Activated CD4-positive, alpha-beta T cell treated with anti-CD3 and anti-CD28 coated beads for 36 hours (primary cell): ENCODE data around the gene BCAR1. TPM values are rescaled to one million over a fixed set of nuclear protein-coding genes. Genes with fewer than 3 reads are reported as not detected.

Experiments
- ATAC-seq: fragments of 200-7000 bp; cut with Tn5 transposase; one replicate; pipeline ENCODE4 v1.10.0; 2021; ENCODE audit warnings: mild to moderate bottlenecking, moderate library complexity
- CTCF ChIA-PET: fragments of 350-600 bp; sonication (Branson Sonifier 250); formaldehyde crosslinking; loops from one replicate; lab custom pipeline; 2021; ENCODE audit warnings: antibody characterized with exemption; lab: Charles Lee
- POLR2A ChIA-PET: fragments of 350-600 bp; sonication (Branson Sonifier 250); formaldehyde crosslinking; loops from one replicate; lab custom pipeline; 2021; ENCODE audit warnings: antibody characterized with exemption, inconsistent platforms; lab: Charles Lee
- DNase-seq: peaks from one replicate; pipeline ENCODE4 v3.0.0-alpha.2; 2020
- H3K27ac Mint-ChIP-seq: one replicate; pipeline ENCODE4 v1.8.0; 2021; ENCODE audit warnings: mixed read lengths
- H3K27me3 Mint-ChIP-seq: one replicate; pipeline ENCODE4 v1.8.0; 2021; ENCODE audit warnings: mixed read lengths
- H3K36me3 Mint-ChIP-seq: one replicate; pipeline ENCODE4 v1.8.0; 2021; ENCODE audit warnings: low read depth, mixed read lengths
- H3K4me1 Mint-ChIP-seq: one replicate; pipeline ENCODE4 v1.8.0; 2021; ENCODE audit warnings: mixed read lengths
- H3K4me3 Mint-ChIP-seq: one replicate; pipeline ENCODE4 v1.8.0; 2021; ENCODE audit warnings: mild to moderate bottlenecking, moderate library complexity, mixed read lengths
- H3K9me3 Mint-ChIP-seq: one replicate; pipeline ENCODE4 v1.8.0; 2021; ENCODE audit warnings: low read depth, mixed read lengths
- intact Hi-C, 2 experiments: fragments of 100-400 bp; cut with DNase I in 1 of 2; cut with micrococcal nuclease in 1 of 2; formaldehyde crosslinking; loops; one replicate each; pipeline versions ENCODE4 v1.14.2 to v1.15.1; 2022 to 2024; cut with DNase I, micrococcal nuclease
- total RNA-seq, 2 experiments: library from RNA; stranded (reverse); gene quantifications; one replicate each; pipeline ENCODE4 v1.2.3, GENCODE V29; 2021

The BCAR1 gene
- total RNA-seq, 2 experiments from 2014 or later: 0.98 to 1.7 TPM

DNA sequence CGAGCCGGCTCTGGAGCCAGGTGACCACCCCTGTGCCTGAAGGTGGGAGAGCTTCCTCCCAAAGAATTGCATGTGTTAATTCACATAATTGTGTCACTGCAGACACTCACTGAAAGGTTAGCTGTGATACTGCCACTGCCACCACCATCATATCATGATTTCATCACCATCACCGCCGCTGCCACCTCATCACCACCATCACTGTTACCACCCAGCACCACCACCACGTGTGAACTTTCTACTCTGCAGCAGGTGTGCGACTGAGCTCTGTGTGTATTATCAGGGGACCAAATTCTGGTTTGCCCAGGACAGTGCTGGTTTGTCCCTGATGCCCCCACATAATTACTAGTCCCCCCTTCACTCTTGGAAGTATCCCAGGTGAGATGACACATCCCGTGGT is 15.2 kb downstream of the BCAR1 start:
- Mint-ChIP-seq H3K4me1 (peaks cover 2% of the 10 kb centered on the region), H3K27me3 (no peaks in the 10 kb centered on the region), H3K9me3 (no peaks in the 10 kb centered on the region), H3K27ac (no peak overlapping the region), H3K36me3 (no peaks in the 10 kb centered on the region), H3K4me3 (no peak overlapping the region)
- ATAC-seq (peak; percentile 65), DNase-seq (peak; percentile 63)
- POLR2A ChIA-PET: no interaction called here
- intact Hi-C loops: loop anchor here in 1 of 2 experiments (10.0 kb wide), 1 partner anchor 529 kb away; no protein-coding TSS in a partner anchor
- CTCF ChIA-PET: interaction anchor here (0.7 to 6.8 kb wide), 4 partner anchors 37 to 150 kb away, joined by 3 to 90 read pairs (median 20); no protein-coding TSS in a partner anchor

DNA sequence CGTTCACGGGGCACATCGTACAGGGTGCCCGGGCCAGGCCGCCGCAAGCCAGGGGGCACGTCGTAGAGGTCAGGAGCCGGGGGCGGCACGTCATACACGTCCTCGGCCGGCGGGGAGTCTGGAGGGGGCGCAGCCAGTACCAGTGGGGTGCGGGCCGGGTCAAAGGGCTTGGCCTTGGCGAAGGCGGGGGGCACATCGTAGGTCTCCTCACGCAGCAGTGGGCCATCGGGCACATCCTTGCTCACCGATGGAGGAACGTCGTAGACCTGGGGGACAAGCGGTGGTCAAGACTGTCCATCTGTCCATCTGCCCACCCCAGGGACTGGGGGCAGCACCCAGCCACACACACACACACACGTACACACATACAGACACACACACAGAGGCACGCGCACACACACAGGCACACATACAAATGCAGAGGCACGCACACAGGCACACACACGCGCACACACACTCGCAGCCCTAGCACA is 15.7 kb downstream of the BCAR1 start:
- no peaks in the 10 kb centered on the region for H3K36me3 Mint-ChIP-seq
- ChIA-PET POLR2A (no interaction called here), CTCF (interaction anchor here (1.1 to 6.8 kb wide), 3 partner anchors 38 to 158 kb away, joined by 8 to 90 read pairs (median 34); no protein-coding TSS in a partner anchor)
- no peaks in the 10 kb centered on the region for H3K9me3 Mint-ChIP-seq
- intact Hi-C loops: loop anchor here in 1 of 2 experiments (10.0 kb wide), 1 partner anchor 529 kb away; no protein-coding TSS in a partner anchor
- no peak overlapping the region for H3K27ac Mint-ChIP-seq
- H3K4me3 Mint-ChIP-seq: no peak overlapping the region
- ATAC-seq (no peak), DNase-seq (no peak)
- H3K4me1 Mint-ChIP-seq: peaks cover 2% of the 10 kb centered on the region
- no peaks in the 10 kb centered on the region for H3K27me3 Mint-ChIP-seq

DNA sequence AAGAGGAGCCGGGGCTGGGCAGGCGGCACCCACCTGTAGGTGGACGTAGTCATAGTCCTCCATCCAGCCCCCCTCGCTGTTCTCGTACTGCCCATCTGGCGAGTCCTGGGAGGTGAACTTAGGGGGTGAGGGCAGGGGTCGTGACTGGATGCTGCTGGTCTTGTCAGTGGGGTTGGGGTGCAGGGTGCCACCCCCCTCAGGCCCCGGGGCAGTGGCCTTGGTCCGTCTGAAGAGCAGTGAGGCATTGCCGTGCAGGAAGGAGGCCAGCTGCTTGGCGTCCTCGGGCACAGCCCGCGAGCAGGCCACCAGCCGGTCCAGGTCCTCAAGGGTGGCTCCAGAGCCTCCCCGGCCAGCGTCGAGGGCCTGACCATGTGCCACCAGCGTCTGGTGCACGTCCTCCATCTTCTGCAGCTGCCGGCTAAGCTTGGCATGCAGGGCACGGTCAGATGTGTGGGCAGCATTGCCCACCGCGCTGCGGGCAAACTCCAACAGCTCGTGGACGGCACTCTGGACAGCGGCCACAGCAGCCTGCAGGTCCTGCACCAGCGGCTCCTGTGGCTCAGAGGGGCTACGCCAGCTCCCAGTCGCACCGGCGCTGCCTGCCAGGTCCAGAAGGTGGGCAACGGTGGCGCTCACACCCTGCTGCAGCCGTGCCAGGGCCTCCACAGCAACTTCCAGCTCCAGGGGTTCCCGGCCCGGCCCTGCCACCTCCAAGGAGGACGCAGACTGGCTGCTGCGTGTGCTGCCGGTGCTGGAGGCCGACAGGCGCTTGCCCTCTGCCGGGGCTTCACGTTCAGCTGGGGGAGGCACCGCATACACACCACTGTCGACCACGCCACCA is 16.3 kb downstream of the BCAR1 start:
- Mint-ChIP-seq H3K4me1 (peaks cover 2% of the 10 kb centered on the region), H3K27ac (no peak overlapping the region), H3K36me3 (no peaks in the 10 kb centered on the region), H3K9me3 (no peaks in the 10 kb centered on the region), H3K27me3 (no peaks in the 10 kb centered on the region), H3K4me3 (no peak overlapping the region)
- DNase-seq (no peak), ATAC-seq (no peak)
- CTCF ChIA-PET: interaction anchor here (0.6 to 6.8 kb wide), 13 partner anchors 15 to 397 kb away, joined by 3 to 90 read pairs (median 5); no protein-coding TSS in a partner anchor
- POLR2A ChIA-PET: no interaction called here
- intact Hi-C loops: loop anchor here (1.0 to 10.0 kb wide), 6 partner anchors 38 to 530 kb away; partner anchors contain the start of gene TMEM170A (in 1 of the 2)

DNA sequence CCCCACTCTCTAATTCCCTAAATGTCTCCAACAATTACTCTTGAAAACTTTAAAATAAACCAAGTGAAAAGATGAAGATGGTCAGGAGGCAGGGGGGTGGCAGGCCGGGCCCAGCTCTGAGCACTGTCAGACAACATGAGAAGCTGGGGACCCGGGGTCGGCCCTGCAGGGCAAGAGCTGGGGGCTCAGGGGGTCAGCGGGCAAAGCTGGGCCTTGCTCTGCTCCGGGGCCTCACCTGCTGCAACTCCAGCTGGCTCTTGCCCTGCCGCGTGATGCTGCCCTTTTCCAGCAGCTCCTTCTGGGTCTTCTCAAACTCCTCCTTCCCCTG is 17.8 kb downstream of the BCAR1 start:
- DNase-seq: no peak
- H3K4me3 Mint-ChIP-seq: no peak overlapping the region
- intact Hi-C loops: loop anchor here (1.0 to 10.0 kb wide), 6 partner anchors 36 to 531 kb away; no protein-coding TSS in a partner anchor
- H3K27me3 Mint-ChIP-seq: no peaks in the 10 kb centered on the region
- no peaks in the 10 kb centered on the region for H3K9me3 Mint-ChIP-seq
- ATAC-seq: no peak
- no peak overlapping the region for H3K27ac Mint-ChIP-seq
- CTCF ChIA-PET: interaction anchor here (0.6 to 6.8 kb wide), 39 partner anchors 13 to 1373 kb away, joined by 3 to 90 read pairs (median 4); no protein-coding TSS in a partner anchor
- POLR2A ChIA-PET: interaction anchor here (0.7 kb wide), 1 partner anchor 169 kb away, joined by 3 read pairs; no protein-coding TSS in a partner anchor
- peaks cover 2% of the 10 kb centered on the region for H3K4me1 Mint-ChIP-seq
- H3K36me3 Mint-ChIP-seq: no peaks in the 10 kb centered on the region

DNA sequence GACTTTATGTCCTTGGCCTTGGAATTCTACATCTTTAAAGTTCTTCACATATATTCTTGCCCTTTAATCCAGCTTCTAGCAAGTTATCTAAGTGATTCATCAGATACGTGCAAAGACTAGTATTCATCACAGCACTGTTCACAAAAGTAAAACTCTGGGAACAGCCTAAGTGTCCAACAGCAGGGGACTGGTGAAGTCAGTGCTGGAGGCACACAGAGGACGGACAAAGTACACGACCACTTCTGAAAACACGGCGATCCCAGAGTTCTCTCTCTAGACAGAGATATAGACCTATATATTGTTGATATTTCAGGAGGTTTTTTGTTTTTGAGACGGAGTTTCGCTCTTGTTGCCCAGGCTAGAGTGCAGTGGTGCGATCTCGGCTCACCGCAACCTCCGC is 19.9 kb downstream of the BCAR1 start:
- no peaks in the 10 kb centered on the region for H3K9me3 Mint-ChIP-seq
- H3K27me3 Mint-ChIP-seq: peaks cover 3% of the 10 kb centered on the region
- no peaks in the 10 kb centered on the region for H3K36me3 Mint-ChIP-seq
- intact Hi-C loops: loop anchor here (5.0 to 10.0 kb wide), 4 partner anchors 34 to 533 kb away; no protein-coding TSS in a partner anchor
- ATAC-seq (no peak), DNase-seq (no peak)
- no peak overlapping the region for H3K4me3 Mint-ChIP-seq
- H3K27ac Mint-ChIP-seq: no peak overlapping the region
- peaks cover 2% of the 10 kb centered on the region for H3K4me1 Mint-ChIP-seq
- POLR2A ChIA-PET: no interaction called here
- CTCF ChIA-PET: interaction anchor here (6.8 kb wide), 1 partner anchor 154 kb away, joined by 90 read pairs; no protein-coding TSS in a partner anchor

DNA sequence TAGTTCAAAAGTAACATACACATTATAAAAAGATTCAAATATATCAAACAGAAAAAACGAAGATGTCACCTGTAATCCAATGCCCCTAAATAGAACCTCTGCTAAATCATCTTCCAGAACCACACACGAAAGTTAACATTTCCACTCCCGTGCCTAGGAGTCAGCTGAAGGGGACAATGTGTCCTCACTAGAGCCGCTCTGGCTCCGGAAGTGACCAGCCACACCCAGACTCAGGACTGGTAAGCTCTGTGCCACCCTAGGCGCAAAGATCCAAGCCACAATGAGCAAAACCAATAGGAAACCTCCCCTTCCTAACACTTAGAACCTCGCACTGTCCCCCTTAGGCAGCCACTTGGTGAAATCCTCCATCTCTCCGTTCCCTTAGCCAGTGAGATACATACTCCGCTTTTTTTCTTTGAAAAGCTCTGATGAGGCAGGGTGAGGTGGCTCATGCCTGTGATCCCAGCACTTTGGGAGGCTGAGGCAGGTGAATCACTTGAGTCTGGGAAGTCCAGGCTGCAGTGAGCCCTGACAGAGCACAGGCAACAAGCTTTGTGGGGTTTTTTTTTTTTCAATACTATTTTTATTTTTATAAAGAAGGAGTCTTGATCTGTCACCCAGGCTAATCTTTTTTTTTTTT is 20.8 kb downstream of the BCAR1 start:
- no peaks in the 10 kb centered on the region for H3K36me3 Mint-ChIP-seq
- H3K27me3 Mint-ChIP-seq: peaks cover 3% of the 10 kb centered on the region
- ChIA-PET POLR2A (no interaction called here), CTCF (interaction anchor here (0.6 to 6.8 kb wide), 2 partner anchors 155 to 277 kb away, joined by 3 to 90 read pairs; no protein-coding TSS in a partner anchor)
- no peak overlapping the region for H3K4me3 Mint-ChIP-seq
- DNase-seq (no peak), ATAC-seq (no peak)
- H3K9me3 Mint-ChIP-seq: no peaks in the 10 kb centered on the region
- intact Hi-C loops: loop anchor here (1.0 to 10.0 kb wide), 5 partner anchors 21 to 534 kb away; no protein-coding TSS in a partner anchor
- H3K4me1 Mint-ChIP-seq: peaks cover 2% of the 10 kb centered on the region
- H3K27ac Mint-ChIP-seq: no peak overlapping the region

DNA sequence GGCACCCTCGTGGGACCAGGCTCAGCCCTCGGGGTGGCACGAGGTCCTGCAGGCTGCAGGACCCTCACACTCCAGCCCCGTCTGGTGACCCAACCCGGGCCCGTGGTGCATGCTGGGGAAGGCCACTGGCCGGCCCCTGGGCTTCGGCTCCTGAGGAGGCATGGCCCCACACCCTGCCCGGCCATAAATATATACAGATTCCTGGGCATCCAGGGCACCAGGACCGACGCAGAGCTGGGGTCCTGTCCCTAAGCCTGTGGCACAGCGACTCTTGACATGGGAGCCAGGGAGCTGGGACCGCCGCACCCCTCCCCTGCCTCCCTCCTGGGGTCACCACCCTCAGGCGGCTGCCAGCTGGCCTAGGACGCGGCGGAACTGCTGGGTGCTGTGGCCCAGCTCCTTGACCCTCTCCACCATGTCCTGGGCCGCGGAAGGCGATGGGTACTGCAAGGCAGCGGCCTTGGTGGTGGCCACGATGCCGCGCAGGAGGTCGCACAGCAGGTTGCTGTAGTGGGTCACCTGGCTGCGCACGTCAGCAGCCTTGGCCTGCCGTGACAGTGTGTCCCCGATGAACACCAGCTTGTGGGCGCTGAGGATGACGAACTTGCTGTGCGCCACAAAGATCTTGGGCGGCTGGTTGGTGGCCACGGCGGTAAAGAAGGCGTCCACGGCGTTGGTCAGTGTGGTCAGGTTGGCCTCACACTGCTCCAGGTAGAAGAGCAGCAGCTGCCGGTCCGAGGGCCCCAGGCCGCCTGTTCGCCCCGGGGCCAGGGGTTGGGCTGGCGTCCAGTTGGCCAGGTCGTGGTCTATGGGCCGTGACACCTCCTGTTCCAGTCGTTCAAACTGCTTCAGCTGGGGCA is 22.0 kb downstream of the BCAR1 start:
- H3K9me3 Mint-ChIP-seq: no peaks in the 10 kb centered on the region
- no peaks in the 10 kb centered on the region for H3K36me3 Mint-ChIP-seq
- intact Hi-C loops: loop anchor here (1.0 to 10.0 kb wide), 5 partner anchors 20 to 535 kb away; no protein-coding TSS in a partner anchor
- POLR2A ChIA-PET: interaction anchor here (0.5 to 0.6 kb wide), 2 partner anchors 211 to 218 kb away, joined by 3 read pairs; no protein-coding TSS in a partner anchor
- ATAC-seq (no peak), DNase-seq (no peak)
- CTCF ChIA-PET: interaction anchor here (0.6 to 1.0 kb wide), 3 partner anchors 64 to 158 kb away, joined by 3 to 4 read pairs (median 3); no protein-coding TSS in a partner anchor
- no peak overlapping the region for H3K4me3 Mint-ChIP-seq
- peaks cover 3% of the 10 kb centered on the region for H3K27me3 Mint-ChIP-seq
- no peak overlapping the region for H3K27ac Mint-ChIP-seq
- peaks cover 2% of the 10 kb centered on the region for H3K4me1 Mint-ChIP-seq

DNA sequence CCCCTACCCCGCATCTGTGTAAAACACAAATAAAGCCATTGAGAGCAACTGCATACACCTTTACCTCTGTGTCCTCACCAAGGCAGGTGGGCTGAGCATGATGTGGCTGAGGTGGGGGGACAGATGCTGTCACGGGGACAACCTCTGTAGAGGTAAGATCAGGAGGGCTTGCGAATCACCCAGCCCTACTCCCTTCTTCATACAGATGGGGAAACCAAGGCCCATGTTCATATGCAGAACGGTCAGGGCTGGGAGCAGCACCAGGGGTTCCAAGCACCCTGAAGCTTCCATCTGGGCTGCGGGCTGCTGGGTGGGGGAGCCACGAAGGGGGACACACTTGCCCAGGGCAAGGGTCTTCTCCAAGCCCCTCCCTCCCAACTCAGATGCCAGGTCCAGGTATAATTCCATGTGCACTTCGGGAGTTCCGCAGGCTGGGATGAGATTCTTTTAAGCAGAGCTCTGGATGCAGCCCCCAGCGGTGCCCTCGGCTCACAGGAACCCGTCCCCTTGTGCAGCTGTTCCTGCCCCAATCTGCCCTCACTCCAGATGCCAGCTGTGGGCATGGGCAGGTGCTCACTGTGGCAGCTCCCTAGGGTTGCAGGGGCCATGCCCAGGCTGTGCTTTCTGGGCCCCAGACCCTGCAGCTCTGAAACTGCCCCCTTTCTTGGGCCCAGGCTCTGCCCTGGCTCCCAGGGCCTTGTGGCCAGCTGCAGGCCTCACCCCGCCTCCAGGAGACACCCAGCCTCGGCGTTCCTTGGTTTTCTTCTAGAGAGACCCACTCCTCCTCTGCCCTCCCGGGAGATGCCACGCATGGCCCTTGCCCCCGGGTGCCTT is 23.1 kb downstream of the BCAR1 start:
- Mint-ChIP-seq H3K36me3 (no peaks in the 10 kb centered on the region), H3K27ac (no peak overlapping the region), H3K27me3 (peaks cover 3% of the 10 kb centered on the region), H3K4me3 (no peak overlapping the region), H3K4me1 (no peaks in the 10 kb centered on the region), H3K9me3 (no peaks in the 10 kb centered on the region)
- POLR2A ChIA-PET: no interaction called here
- ATAC-seq (no peak), DNase-seq (no peak)
- CTCF ChIA-PET: interaction anchor here (1.0 kb wide), 1 partner anchor 159 kb away, joined by 3 read pairs; no protein-coding TSS in a partner anchor
- intact Hi-C loops: no loop called here

DNA sequence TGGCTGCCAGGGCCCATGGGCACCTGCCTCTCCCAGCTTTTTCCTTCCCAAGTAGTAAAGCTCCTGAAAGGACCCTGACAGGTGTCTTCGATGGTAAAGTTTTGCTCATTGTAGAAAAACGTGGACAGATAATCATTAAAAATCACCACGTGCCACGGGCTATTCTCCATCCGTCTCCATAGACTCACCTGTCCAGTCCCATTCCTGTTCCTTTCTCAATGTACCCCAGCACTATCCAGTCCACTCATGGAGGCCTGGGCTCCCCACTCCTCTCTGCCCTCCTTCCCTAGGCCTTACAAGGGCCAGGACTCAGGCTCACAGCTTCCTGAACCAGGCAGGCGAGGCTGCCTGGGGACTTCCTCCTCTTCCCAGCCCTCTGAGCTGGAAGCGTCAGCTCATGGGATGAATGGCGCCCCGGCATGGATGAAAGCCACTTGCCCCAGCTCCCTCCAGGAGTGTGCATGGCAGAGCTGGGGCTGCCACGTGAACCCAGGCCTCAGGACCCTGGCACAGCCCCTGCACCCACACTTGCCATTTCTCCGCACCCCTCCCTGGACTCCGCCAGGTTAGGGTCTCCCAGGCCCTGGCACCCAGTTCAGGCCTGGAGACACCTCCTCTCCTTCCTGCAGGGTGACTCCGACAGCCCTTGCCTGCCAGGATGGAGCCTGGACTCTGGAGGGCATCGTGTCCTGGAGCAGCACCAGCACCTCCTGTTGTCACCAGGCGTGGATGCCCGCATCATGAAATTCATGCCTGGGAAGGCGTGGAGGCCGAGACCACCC is 23.9 kb downstream of the BCAR1 start:
- DNase-seq (no peak), ATAC-seq (no peak)
- ChIA-PET CTCF (no interaction called here), POLR2A (no interaction called here)
- H3K27me3 Mint-ChIP-seq: peaks cover 3% of the 10 kb centered on the region
- H3K4me3 Mint-ChIP-seq: no peak overlapping the region
- no peaks in the 10 kb centered on the region for H3K36me3 Mint-ChIP-seq
- H3K4me1 Mint-ChIP-seq: no peaks in the 10 kb centered on the region
- intact Hi-C loops: no loop called here
- H3K27ac Mint-ChIP-seq: no peak overlapping the region
- no peaks in the 10 kb centered on the region for H3K9me3 Mint-ChIP-seq
